Uterus (tissue), 4 donors: Measurements from ENCODE around the gene SFXN4. TPM values are rescaled to one million over a fixed set of nuclear protein-coding genes. Genes with fewer than 3 reads are reported as not detected.

Source experiments
- DNase-seq, 2 donors: peaks; one replicate each; pipeline ENCODE4 v3.0.0-alpha.2; 2019 to 2020
- H3K27ac ChIP-seq, 2 donors: fragments of 200-600 bp; sonication (generic); 1 replicate in 1 of 2; 2 replicates in 1 of 2; pipeline ENCODE4 v1.5.1; 2016 to 2018
- H3K27me3 ChIP-seq, 2 donors: fragments of 200-600 bp; sonication (generic); one replicate each; pipeline ENCODE4 v1.5.1; 2018 to 2019; ENCODE audit warnings: control low read depth in 1 of 2
- H3K36me3 ChIP-seq, 2 donors: fragments of 200-600 bp; sonication (generic); one replicate each; pipeline ENCODE4 v1.5.1; 2019; ENCODE audit warnings: control low read depth in 1 of 2
- H3K4me1 ChIP-seq, 2 donors: fragments of 200-600 bp; sonication (generic); one replicate each; pipeline ENCODE4 v1.5.1; 2018 to 2019; ENCODE audit warnings: control low read depth in 1 of 2
- H3K4me3 ChIP-seq, 2 donors: fragments of 200-600 bp; sonication (generic); 1 replicate in 1 of 2; 2 replicates in 1 of 2; pipeline ENCODE4 v1.5.1; 2018 to 2019; ENCODE audit warnings: mild to moderate bottlenecking in 1 of 2
- H3K9me3 ChIP-seq, 2 donors: fragments of 200-600 bp; sonication (generic); one replicate each; pipeline ENCODE4 v1.5.1; 2019; ENCODE audit warnings: control low read depth in 1 of 2
- CTCF ChIP-seq, 4 experiments: fragments of 200-600 bp in 2 of 4; fragments of 450-650 bp in 2 of 4; sonication (generic) in 2 of 4; IDR thresholded peaks; one replicate each; pipeline ENCODE4 v1.5.1; 2016 to 2019; ENCODE audit warnings: antibody characterized with exemption in 4 of 4, mild to moderate bottlenecking in 2 of 4, moderate library complexity in 1 of 4
- POLR2A ChIP-seq, 2 donors: fragments of 450-650 bp; IDR thresholded peaks; one replicate each; pipeline ENCODE4 v1.6.1; 2016; ENCODE audit warnings: antibody characterized with exemption in 2 of 2, mild to moderate bottlenecking in 1 of 2, moderate library complexity in 1 of 2
- intact Hi-C: fragments of 100-400 bp; cut with DNase I; formaldehyde crosslinking; loops from one replicate; pipeline ENCODE4 v1.15.1; 2023; ENCODE audit warnings: low total_unique reads
- total RNA-seq, 4 donors: library from RNA; depleted of rRNA in 3 of 4; stranded (reverse); fragments of >200 nt in 3 of 4; gene quantifications; one replicate each; pipeline versions ENCODE4 v1.1.0 to v1.2.4, GENCODE V29; 2014 to 2023
- donor health status: DM: yes; HTN: yes; CAD: no.

SFXN4 gene
- total RNA-seq, 4 donors from 2014 or later, result 1.2 to 22.1 (median 14.8) TPM

- Histone ChIP-seq H3K4me3 (no peak overlapping the region), H3K27me3 (no peaks in the 10 kb centered on the region), H3K9me3 (no peaks in the 10 kb centered on the region), H3K27ac (no peak overlapping the region), H3K36me3 (no peaks in the 10 kb centered on the region), H3K4me1 (no peaks in the 10 kb centered on the region)
- intact Hi-C loops, result loop anchor here (2.0 kb wide), 1 partner anchor 245 kb away; no protein-coding TSS in a partner anchor
- peak; percentile 79 to 91 (median 88) for TF ChIP-seq CTCF (IDR thresholded peaks at IDR 0.05)
- no peak for TF ChIP-seq POLR2A (IDR thresholded peaks at IDR 0.05)
- DNase-seq, result peak; percentile 63 to 72
These were observed 33.9 kb upstream of the SFXN4 start for GRCh38 chr10:119199231-119199992.

GRCh38 chr10:119198438-119198837 is 32.9 kb upstream of the SFXN4 start:
- intact Hi-C loops, result loop anchor here (2.0 kb wide), 1 partner anchor 246 kb away; no protein-coding TSS in a partner anchor
- H3K4me3 ChIP-seq, result no peak overlapping the region
- no peak overlapping the region for H3K27ac ChIP-seq
- H3K9me3 ChIP-seq, result no peaks in the 10 kb centered on the region
- TF ChIP-seq POLR2A (IDR thresholded peaks at IDR 0.05) (no peak), CTCF (IDR thresholded peaks at IDR 0.05) (peak in 1 of 4 experiments; percentile 25)
- DNase-seq, result no peak
- no peaks in the 10 kb centered on the region for H3K27me3 ChIP-seq
- H3K4me1 ChIP-seq, result no peaks in the 10 kb centered on the region
- H3K36me3 ChIP-seq, result no peaks in the 10 kb centered on the region

- Histone ChIP-seq H3K36me3 (no peaks in the 10 kb centered on the region), H3K27me3 (no peaks in the 10 kb centered on the region), H3K4me3 (no peak overlapping the region), H3K9me3 (no peaks in the 10 kb centered on the region), H3K27ac (no peak overlapping the region), H3K4me1 (no peaks in the 10 kb centered on the region)
- TF ChIP-seq CTCF (IDR thresholded peaks at IDR 0.05) (no peak), POLR2A (IDR thresholded peaks at IDR 0.05) (no peak)
- intact Hi-C loops, result loop anchor here (2.0 kb wide), 1 partner anchor 247 kb away; no protein-coding TSS in a partner anchor
- no peak for DNase-seq
These were observed 32.4 kb upstream of the SFXN4 start for GRCh38 chr10:119197921-119198320.

GRCh38 chr10:119191881-119192280 is 26.4 kb upstream of the SFXN4 start:
- Histone ChIP-seq H3K9me3 (no peaks in the 10 kb centered on the region), H3K4me3 (no peak overlapping the region), H3K36me3 (no peaks in the 10 kb centered on the region), H3K27me3 (no peaks in the 10 kb centered on the region), H3K27ac (no peak overlapping the region), H3K4me1 (no peaks in the 10 kb centered on the region)
- intact Hi-C loops, result no loop called here
- no peak for DNase-seq
- no peak for TF ChIP-seq CTCF (IDR thresholded peaks at IDR 0.05)
- no peak for TF ChIP-seq POLR2A (IDR thresholded peaks at IDR 0.05)

- H3K4me3 ChIP-seq, result no peak overlapping the region
- H3K36me3 ChIP-seq, result no peaks in the 10 kb centered on the region
- H3K9me3 ChIP-seq, result no peaks in the 10 kb centered on the region
- no peak for TF ChIP-seq CTCF (IDR thresholded peaks at IDR 0.05)
- TF ChIP-seq POLR2A (IDR thresholded peaks at IDR 0.05), result no peak
- H3K27ac ChIP-seq, result no peak overlapping the region
- DNase-seq, result no peak
- intact Hi-C loops, result no loop called here
- no peaks in the 10 kb centered on the region for H3K4me1 ChIP-seq
- no peaks in the 10 kb centered on the region for H3K27me3 ChIP-seq
These were observed 25.7 kb upstream of the SFXN4 start for GRCh38 chr10:119190954-119191785.
